ENCODE results near the gene COMMD10. TPM values are rescaled to one million over a fixed set of nuclear protein-coding genes. Genes with fewer than 3 reads are reported as not detected.

Gene COMMD10
- total RNA-seq, 3 donors from 2014 or later, result 37.6 to 57.8 (median 54.1) TPM

DNA sequence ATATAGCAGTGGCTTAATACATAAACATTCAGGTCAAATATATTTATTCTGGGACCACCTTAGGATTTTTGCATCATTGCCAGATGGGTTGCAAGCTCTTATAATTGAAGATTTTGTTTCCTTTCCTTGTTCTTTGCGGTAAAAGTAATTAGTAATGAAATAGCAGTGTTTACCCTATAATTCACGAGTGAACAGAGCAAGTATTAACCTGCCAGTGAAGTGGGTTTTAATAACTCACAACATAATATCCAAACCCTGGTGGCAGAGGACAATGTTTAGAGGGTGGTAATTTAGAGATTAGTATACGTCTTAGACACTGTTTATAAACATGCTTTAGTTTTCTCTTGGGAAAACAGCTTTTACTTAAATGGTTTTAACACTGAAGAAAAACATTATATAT is 40.8 kb upstream of the COMMD10 start:
- DNase-seq (ENCODE audit: low spot score in 2 of 2), result no peak
- Histone ChIP-seq H3K4me1 (no peaks in the 10 kb centered on the region), H3K27me3 (no peaks in the 10 kb centered on the region), H3K36me3 (no peaks in the 10 kb centered on the region), H3K27ac (no peak overlapping the region), H3K9me3 (no peaks in the 10 kb centered on the region), H3K4me3 (no peak overlapping the region)
- intact Hi-C loops (cut with DNase I; ENCODE audit: low total_unique reads), result no loop called here
- TF ChIP-seq POLR2AphosphoS5 (IDR thresholded peaks at IDR 0.05) (no peak), POLR2A (IDR thresholded peaks at IDR 0.05) (no peak)

DNA sequence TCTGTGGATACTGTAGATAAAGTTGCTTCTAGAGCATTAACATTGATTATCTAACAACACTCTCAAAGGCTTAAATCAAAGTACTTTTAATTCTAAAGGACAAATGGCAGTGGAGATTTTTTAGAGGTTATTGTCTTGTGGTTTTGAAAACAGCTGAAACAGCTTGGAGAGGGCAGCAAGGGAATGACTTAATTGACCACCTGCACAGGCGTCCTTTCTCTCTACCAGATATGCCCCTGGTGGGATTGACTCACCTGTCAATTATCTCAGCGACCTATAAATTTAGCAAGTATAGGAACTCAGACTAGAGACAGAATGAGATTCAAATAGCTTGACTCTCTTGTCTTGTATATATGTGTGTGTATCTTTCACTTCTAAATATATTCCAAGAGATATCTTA is 39.0 kb upstream of the COMMD10 start:
- intact Hi-C loops (cut with DNase I; ENCODE audit: low total_unique reads), result loop anchor here (2.0 kb wide), 1 partner anchor 379 kb away; no protein-coding TSS in a partner anchor
- DNase-seq (ENCODE audit: low spot score in 2 of 2), result no peak
- H3K36me3 ChIP-seq, result no peaks in the 10 kb centered on the region
- H3K27me3 ChIP-seq, result no peaks in the 10 kb centered on the region
- no peaks in the 10 kb centered on the region for H3K9me3 ChIP-seq
- no peak overlapping the region for H3K27ac ChIP-seq
- TF ChIP-seq, protein P1, sequence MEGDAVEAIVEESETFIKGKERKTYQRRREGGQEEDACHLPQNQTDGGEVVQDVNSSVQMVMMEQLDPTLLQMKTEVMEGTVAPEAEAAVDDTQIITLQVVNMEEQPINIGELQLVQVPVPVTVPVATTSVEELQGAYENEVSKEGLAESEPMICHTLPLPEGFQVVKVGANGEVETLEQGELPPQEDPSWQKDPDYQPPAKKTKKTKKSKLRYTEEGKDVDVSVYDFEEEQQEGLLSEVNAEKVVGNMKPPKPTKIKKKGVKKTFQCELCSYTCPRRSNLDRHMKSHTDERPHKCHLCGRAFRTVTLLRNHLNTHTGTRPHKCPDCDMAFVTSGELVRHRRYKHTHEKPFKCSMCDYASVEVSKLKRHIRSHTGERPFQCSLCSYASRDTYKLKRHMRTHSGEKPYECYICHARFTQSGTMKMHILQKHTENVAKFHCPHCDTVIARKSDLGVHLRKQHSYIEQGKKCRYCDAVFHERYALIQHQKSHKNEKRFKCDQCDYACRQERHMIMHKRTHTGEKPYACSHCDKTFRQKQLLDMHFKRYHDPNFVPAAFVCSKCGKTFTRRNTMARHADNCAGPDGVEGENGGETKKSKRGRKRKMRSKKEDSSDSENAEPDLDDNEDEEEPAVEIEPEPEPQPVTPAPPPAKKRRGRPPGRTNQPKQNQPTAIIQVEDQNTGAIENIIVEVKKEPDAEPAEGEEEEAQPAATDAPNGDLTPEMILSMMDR (IDR thresholded peaks at IDR 0.05), result no peak
- TF ChIP-seq POLR2AphosphoS5 (IDR thresholded peaks at IDR 0.05) (no peak), POLR2A (IDR thresholded peaks at IDR 0.05) (no peak)
- H3K4me1 ChIP-seq, result no peaks in the 10 kb centered on the region
- H3K4me3 ChIP-seq, result no peak overlapping the region

DNA sequence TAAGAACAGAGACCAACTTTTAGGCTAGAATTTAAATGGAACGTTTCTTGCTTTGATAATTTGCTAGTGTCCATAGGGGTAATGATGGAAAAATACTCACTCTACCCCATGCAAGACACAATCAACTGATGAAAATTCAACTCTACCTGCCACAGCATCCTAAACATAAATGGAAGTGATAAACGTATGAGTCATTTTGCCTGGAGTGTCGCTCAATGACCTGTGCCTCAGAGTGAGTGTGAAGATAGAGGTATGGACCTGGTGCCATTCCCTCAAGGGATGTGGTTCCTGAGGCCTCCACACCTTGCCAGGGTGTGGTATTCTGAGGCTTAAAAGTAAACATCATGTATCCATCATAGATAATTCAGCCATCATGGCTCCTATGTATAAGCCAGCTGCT is 38.6 kb upstream of the COMMD10 start:
- Histone ChIP-seq H3K36me3 (no peaks in the 10 kb centered on the region), H3K9me3 (no peaks in the 10 kb centered on the region), H3K4me3 (no peak overlapping the region), H3K27me3 (no peaks in the 10 kb centered on the region), H3K4me1 (no peaks in the 10 kb centered on the region), H3K27ac (no peak overlapping the region)
- no peak for TF ChIP-seq POLR2A (IDR thresholded peaks at IDR 0.05)
- TF ChIP-seq POLR2AphosphoS5 (IDR thresholded peaks at IDR 0.05), result no peak
- TF ChIP-seq, protein P1 (IDR thresholded peaks at IDR 0.05), result no peak
- no peak for DNase-seq (ENCODE audit: low spot score in 2 of 2)
- intact Hi-C loops (cut with DNase I; ENCODE audit: low total_unique reads), result loop anchor here (2.0 kb wide), 1 partner anchor 379 kb away; no protein-coding TSS in a partner anchor

DNA sequence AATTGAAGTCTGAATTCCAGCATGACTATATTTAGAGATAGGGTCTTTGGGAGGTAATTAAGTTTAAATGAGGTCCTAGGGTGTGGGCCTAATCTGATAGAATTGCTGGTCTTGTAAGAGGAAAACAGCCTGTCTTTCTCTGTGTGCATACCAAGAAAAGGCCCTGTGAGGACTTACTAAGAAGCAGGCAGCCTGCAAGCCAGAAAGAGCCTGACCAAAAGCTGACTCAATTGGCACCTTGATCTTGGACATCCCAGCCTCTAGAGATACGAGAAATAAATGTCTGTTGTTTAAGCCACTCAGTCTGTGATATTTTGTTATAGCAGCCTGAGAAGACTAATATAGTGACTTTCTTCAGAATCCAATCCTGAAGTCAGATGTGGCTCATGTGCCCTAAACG is 38.0 kb upstream of the COMMD10 start:
- DNase-seq (ENCODE audit: low spot score in 2 of 2), result no peak
- Histone ChIP-seq H3K9me3 (no peaks in the 10 kb centered on the region), H3K36me3 (no peaks in the 10 kb centered on the region), H3K27ac (no peak overlapping the region), H3K4me1 (no peaks in the 10 kb centered on the region), H3K4me3 (no peak overlapping the region), H3K27me3 (no peaks in the 10 kb centered on the region)
- intact Hi-C loops (cut with DNase I; ENCODE audit: low total_unique reads), result loop anchor here (2.0 kb wide), 1 partner anchor 380 kb away; no protein-coding TSS in a partner anchor
- TF ChIP-seq, protein P1 (IDR thresholded peaks at IDR 0.05), result no peak
- TF ChIP-seq POLR2AphosphoS5 (IDR thresholded peaks at IDR 0.05), result no peak
- no peak for TF ChIP-seq POLR2A (IDR thresholded peaks at IDR 0.05)

DNA sequence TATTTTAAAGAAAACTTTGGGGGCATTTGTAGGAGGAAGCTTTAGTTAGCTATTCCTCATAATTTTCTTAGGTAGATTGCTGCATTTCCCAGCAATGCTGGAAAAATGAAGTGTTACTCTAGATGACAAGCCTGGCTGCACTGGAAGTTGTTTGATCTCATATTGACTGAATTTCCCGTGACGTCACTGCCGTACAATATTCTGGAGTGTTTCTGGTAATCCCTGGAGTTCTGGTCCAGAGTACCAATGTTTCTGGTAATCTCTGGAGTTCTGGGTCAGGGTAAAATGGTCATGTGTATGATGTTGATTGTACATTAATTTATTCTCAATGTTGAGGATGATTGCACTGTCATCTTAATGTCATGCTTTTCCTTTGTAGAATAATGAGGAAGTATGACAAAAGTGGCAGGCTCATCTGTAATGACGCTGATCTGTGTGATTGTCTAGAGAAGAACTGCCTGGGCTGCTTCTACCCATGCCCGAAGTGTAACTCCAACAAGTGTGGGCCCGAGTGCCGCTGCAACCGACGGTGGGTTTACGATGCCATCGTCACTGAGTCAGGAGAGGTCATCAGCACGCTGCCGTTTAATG is 26.4 kb upstream of the COMMD10 start:
- Histone ChIP-seq H3K4me1 (no peaks in the 10 kb centered on the region), H3K27ac (no peak overlapping the region), H3K36me3 (no peaks in the 10 kb centered on the region), H3K27me3 (no peaks in the 10 kb centered on the region), H3K9me3 (no peaks in the 10 kb centered on the region), H3K4me3 (no peak overlapping the region)
- DNase-seq (ENCODE audit: low spot score in 2 of 2), result no peak
- intact Hi-C loops (cut with DNase I; ENCODE audit: low total_unique reads), result no loop called here
- no peak for TF ChIP-seq POLR2AphosphoS5 (IDR thresholded peaks at IDR 0.05)
- TF ChIP-seq, protein P1 (IDR thresholded peaks at IDR 0.05), result no peak
- TF ChIP-seq POLR2A (IDR thresholded peaks at IDR 0.05), result no peak
